HCT116 (cell line): ENCODE data around the gene GIMAP8. TPM values are rescaled to one million over a fixed set of nuclear protein-coding genes. Genes with fewer than 3 reads are reported as not detected.

Experiments used
- ATAC-seq: fragments of 200-7000 bp; cut with Tn5 transposase; 2 replicates; pipeline ENCODE4 v1.9.1; 2020; ENCODE audit warnings: mild to moderate bottlenecking, moderate library complexity
- BruUV-seq: library from RNA; stranded (reverse); fragments of 400-500 nt; replicated peaks from 2 replicates; lab custom pipeline; 2021; lab: Mats Ljungman, UMichigan
- CTCF ChIA-PET: fragments of 300-600 bp; sonication (Branson Sonifier 250); formaldehyde crosslinking; loops from one replicate; lab custom pipeline; 2021; ENCODE audit warnings: antibody characterized with exemption; lab: Charles Lee
- POLR2A ChIA-PET: fragments of 300-600, 350-600 bp; sonication (Branson Sonifier 250); formaldehyde crosslinking; loops from one replicate; lab custom pipeline; 2021; ENCODE audit warnings: antibody characterized with exemption; lab: Charles Lee
- RAD21 ChIA-PET, 2 experiments: fragments of 300-600 bp; sonication (Branson Sonifier 250); formaldehyde crosslinking; loops; one replicate each; lab custom pipeline; 2023; ENCODE audit warnings: low total read pairs in 2 of 2; ENCODE audit not compliant: uncharacterized antibody in 2 of 2, unreplicated experiment in 2 of 2, low non-redundant PET in 1 of 2; lab: Charles Lee
- DNase-seq: peaks from one replicate; pipeline ENCODE4 v3.0.0-alpha.2; 2010; ENCODE audit warnings: low read depth, low spot score
- H2AFZ ChIP-seq: fragments of 200-600 bp; shearing (Covaris generic), sonication (generic); 2 replicates; pipeline ENCODE4 v1.6.1; 2017; ENCODE audit warnings: low read depth, mixed run types, mixed read lengths, antibody characterized with exemption, low read length; ENCODE audit not compliant: poor library complexity, severe bottlenecking
- H3K27ac ChIP-seq: 2 replicates; pipeline ENCODE4 v1.5.1; 2012; ENCODE audit warnings: low read depth, low read length
- H3K27me3 ChIP-seq: fragments of 200-600 bp; sonication (generic); 2 replicates; pipeline ENCODE4 v1.6.1; 2016; ENCODE audit warnings: mixed run types, low read length, mixed read lengths; ENCODE audit not compliant: insufficient read depth
- H3K36me3 ChIP-seq, 2 experiments: fragments of 200-500 bp in 1 of 2; fragments of 200-600 bp in 1 of 2; sonication (Bioruptor generic) in 1 of 2; sonication (generic) in 1 of 2; 2 replicates each; pipeline versions ENCODE4 v1.5.1 to v1.6.1; 2014 to 2016; ENCODE audit warnings: low read length in 2 of 2, inconsistent platforms in 1 of 2, mixed read lengths in 1 of 2, mixed run types in 1 of 2; ENCODE audit not compliant: insufficient read depth in 2 of 2, control insufficient read depth in 1 of 2
- H3K4me1 ChIP-seq, 2 experiments: fragments of 200-600 bp in 1 of 2; sonication (generic) in 1 of 2; 2 replicates each; pipeline versions ENCODE4 v1.5.1 to v1.6.1; 2012 to 2017; ENCODE audit warnings: low read length in 2 of 2, inconsistent platforms in 1 of 2, mild to moderate bottlenecking in 1 of 2, mixed read lengths in 1 of 2, mixed run types in 1 of 2, moderate library complexity in 1 of 2; ENCODE audit not compliant: insufficient read depth in 2 of 2, control insufficient read depth in 1 of 2
- H3K4me2 ChIP-seq: fragments of 200-600 bp; sonication (generic); 2 replicates; pipeline ENCODE4 v1.6.1; 2017; ENCODE audit warnings: mixed run types, low read length, mixed read lengths
- H3K4me3 ChIP-seq, 2 experiments: fragments of 200-600 bp in 1 of 2; sonication (generic) in 1 of 2; replicated peaks in 1 of 2; 2 replicates each; pipeline ENCODE4 v1.5.1; 2011 to 2016; ENCODE audit warnings: low read length in 2 of 2, control low read depth in 1 of 2, low read depth in 1 of 2, mild to moderate bottlenecking in 1 of 2, mixed read lengths in 1 of 2, mixed run types in 1 of 2
- H3K79me2 ChIP-seq: fragments of 200-600 bp; sonication (generic); 2 replicates; pipeline ENCODE4 v1.6.1; 2017; ENCODE audit warnings: mild to moderate bottlenecking, mixed run types, low read length, moderate library complexity, mixed read lengths; ENCODE audit not compliant: insufficient read depth
- H3K9ac ChIP-seq: fragments of 200-600 bp; sonication (generic); 2 replicates; pipeline ENCODE4 v1.6.1; 2016; ENCODE audit warnings: low read length, mixed read lengths
- H3K9me2 ChIP-seq: fragments of 200-600 bp; sonication (generic), shearing (Covaris generic); 2 replicates; pipeline ENCODE4 v1.6.1; 2017; ENCODE audit warnings: mixed run types, mild to moderate bottlenecking, moderate library complexity; ENCODE audit not compliant: insufficient read depth
- H3K9me3 ChIP-seq, 2 experiments: fragments of 200-500 bp in 1 of 2; fragments of 200-600 bp in 1 of 2; sonication (Bioruptor generic) in 1 of 2; sonication (generic) in 1 of 2; 2 replicates each; pipeline ENCODE4 v1.6.1; 2014 to 2017; ENCODE audit warnings: low read length in 2 of 2, mixed read lengths in 2 of 2, inconsistent platforms in 1 of 2, low read depth in 1 of 2, mild to moderate bottlenecking in 1 of 2, mixed run types in 1 of 2, moderate library complexity in 1 of 2; ENCODE audit not compliant: control insufficient read depth in 1 of 2, insufficient read depth in 1 of 2
- H4K20me1 ChIP-seq: fragments of 200-600 bp; sonication (generic), shearing (Covaris generic); 2 replicates; pipeline ENCODE4 v1.6.1; 2017; ENCODE audit warnings: mixed run types, mild to moderate bottlenecking, moderate library complexity; ENCODE audit not compliant: insufficient read depth
- CEBPB ChIP-seq: IDR thresholded peaks from 2 replicates; pipeline ENCODE4 v1.6.1; 2012; ENCODE audit warnings: low read depth
- ELF1 ChIP-seq: IDR thresholded peaks from 2 replicates; pipeline ENCODE4 v1.6.1; 2012; ENCODE audit warnings: low read depth, borderline replicate concordance
- EZH2 ChIP-seq: fragments of 200-600 bp; sonication (generic); IDR thresholded peaks from 2 replicates; pipeline ENCODE4 v1.6.1; 2017; ENCODE audit warnings: antibody characterized with exemption, mixed run types
- POLR2AphosphoS5 ChIP-seq: IDR thresholded peaks from 2 replicates; pipeline ENCODE4 v1.6.1; 2011; ENCODE audit warnings: mild to moderate bottlenecking, low read depth, low read length, moderate library complexity
- SP1 ChIP-seq: IDR thresholded peaks from 2 replicates; pipeline ENCODE4 v1.6.1; 2012; ENCODE audit warnings: low read depth
- TCF7L2 ChIP-seq: IDR thresholded peaks from 2 replicates; pipeline ENCODE4 v1.7.0; 2011; ENCODE audit warnings: borderline replicate concordance, inconsistent platforms; ENCODE audit not compliant: insufficient read depth, insufficient read length; ENCODE audit errors: extremely low read depth
- YY1 ChIP-seq: IDR thresholded peaks from 2 replicates; pipeline ENCODE4 v1.6.1; 2011; ENCODE audit warnings: low read length, low read depth, moderate library complexity, mild to moderate bottlenecking; ENCODE audit not compliant: insufficient replicate concordance; ENCODE audit errors: extremely low read depth
- ZFX ChIP-seq: fragments of 450-650 bp; IDR thresholded peaks from 2 replicates; pipeline ENCODE4 v1.6.1; 2017
- intact Hi-C: fragments of 100-400 bp; cut with micrococcal nuclease; formaldehyde crosslinking; loops from 2 replicates; pipeline ENCODE4 v1.10.0; 2022
- total RNA-seq: library from RNA; stranded (reverse); gene quantifications from one replicate; pipeline ENCODE4 v1.2.1, GENCODE V29; 2021; ENCODE audit not compliant: unreplicated experiment
- TF ChIP-seq, protein P1 (sequence below): IDR thresholded peaks from 2 replicates; pipeline ENCODE4 v1.6.1; 2011; ENCODE audit warnings: mild to moderate bottlenecking, low read length, moderate library complexity; ENCODE audit not compliant: insufficient replicate concordance; ENCODE audit errors: extremely low read depth
- TF ChIP-seq, protein P2 (sequence below), 3 experiments: fragments of 200-600 bp in 1 of 3; sonication (generic) in 1 of 3; IDR thresholded peaks in 2 of 3; conservative IDR thresholded peaks in 1 of 3; 2 replicates each; pipeline ENCODE4 v1.5.1; 2012 to 2017; ENCODE audit warnings: low read depth in 2 of 3, low read length in 2 of 3, antibody characterized with exemption in 1 of 3, borderline replicate concordance in 1 of 3, control low read depth in 1 of 3, mild to moderate bottlenecking in 1 of 3, mixed read lengths in 1 of 3, mixed run types in 1 of 3, moderate library complexity in 1 of 3; ENCODE audit not compliant: insufficient read depth in 1 of 3

Gene GIMAP8
- total RNA-seq, 1 experiment from 2014 or later = 0.15 TPM

DNA sequence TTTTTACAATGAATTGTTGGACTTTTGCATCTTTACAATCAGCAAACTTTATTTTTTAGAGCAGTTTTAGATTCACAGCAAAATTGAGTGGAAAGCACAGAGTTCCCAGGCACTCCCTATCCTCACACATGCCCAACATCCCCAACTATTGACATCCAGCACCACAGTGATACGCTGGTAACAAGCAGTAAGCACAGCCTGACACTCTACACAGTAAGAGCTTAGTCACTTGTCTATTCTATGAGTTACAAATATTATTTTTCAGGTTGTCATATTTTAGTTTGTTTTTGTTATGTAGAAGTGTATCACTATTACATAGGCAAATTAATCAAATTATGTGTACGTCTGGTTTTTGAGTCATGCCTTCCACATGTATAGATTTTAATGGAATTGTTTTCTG, 37.2 kb downstream of the GIMAP8 start:
- BruUV-seq = no TSS peak
- Histone ChIP-seq H3K4me1 (no peaks in the 10 kb centered on the region), H2AFZ (no peak overlapping the region), H3K9ac (no peak overlapping the region), H3K79me2 (no peaks in the 10 kb centered on the region), H3K4me3 (no peak overlapping the region), H3K27me3 (peaks cover 14% of the 10 kb centered on the region), H3K9me3 (no peaks in the 10 kb centered on the region), H3K27ac (no peak overlapping the region), H3K9me2 (no peaks in the 10 kb centered on the region), H3K4me2 (no peak overlapping the region), H3K36me3 (no peaks in the 10 kb centered on the region), H4K20me1 (no peaks in the 10 kb centered on the region)
- no peak for ATAC-seq
- TF ChIP-seq TCF7L2 (no peak), ZFX (no peak), POLR2AphosphoS5 (no peak), YY1 (no peak), SP1 (no peak), CEBPB (no peak), EZH2 (no peak), ELF1 (no peak)
- TF ChIP-seq, protein P1, sequence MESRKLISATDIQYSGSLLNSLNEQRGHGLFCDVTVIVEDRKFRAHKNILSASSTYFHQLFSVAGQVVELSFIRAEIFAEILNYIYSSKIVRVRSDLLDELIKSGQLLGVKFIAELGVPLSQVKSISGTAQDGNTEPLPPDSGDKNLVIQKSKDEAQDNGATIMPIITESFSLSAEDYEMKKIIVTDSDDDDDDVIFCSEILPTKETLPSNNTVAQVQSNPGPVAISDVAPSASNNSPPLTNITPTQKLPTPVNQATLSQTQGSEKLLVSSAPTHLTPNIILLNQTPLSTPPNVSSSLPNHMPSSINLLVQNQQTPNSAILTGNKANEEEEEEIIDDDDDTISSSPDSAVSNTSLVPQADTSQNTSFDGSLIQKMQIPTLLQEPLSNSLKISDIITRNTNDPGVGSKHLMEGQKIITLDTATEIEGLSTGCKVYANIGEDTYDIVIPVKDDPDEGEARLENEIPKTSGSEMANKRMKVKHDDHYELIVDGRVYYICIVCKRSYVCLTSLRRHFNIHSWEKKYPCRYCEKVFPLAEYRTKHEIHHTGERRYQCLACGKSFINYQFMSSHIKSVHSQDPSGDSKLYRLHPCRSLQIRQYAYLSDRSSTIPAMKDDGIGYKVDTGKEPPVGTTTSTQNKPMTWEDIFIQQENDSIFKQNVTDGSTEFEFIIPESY = no peak
- TF ChIP-seq, protein P2, sequence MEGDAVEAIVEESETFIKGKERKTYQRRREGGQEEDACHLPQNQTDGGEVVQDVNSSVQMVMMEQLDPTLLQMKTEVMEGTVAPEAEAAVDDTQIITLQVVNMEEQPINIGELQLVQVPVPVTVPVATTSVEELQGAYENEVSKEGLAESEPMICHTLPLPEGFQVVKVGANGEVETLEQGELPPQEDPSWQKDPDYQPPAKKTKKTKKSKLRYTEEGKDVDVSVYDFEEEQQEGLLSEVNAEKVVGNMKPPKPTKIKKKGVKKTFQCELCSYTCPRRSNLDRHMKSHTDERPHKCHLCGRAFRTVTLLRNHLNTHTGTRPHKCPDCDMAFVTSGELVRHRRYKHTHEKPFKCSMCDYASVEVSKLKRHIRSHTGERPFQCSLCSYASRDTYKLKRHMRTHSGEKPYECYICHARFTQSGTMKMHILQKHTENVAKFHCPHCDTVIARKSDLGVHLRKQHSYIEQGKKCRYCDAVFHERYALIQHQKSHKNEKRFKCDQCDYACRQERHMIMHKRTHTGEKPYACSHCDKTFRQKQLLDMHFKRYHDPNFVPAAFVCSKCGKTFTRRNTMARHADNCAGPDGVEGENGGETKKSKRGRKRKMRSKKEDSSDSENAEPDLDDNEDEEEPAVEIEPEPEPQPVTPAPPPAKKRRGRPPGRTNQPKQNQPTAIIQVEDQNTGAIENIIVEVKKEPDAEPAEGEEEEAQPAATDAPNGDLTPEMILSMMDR (IDR thresholded peaks at IDR 0.05 in 2 of 3, conservative IDR thresholded peaks at IDR 0.05 in 1 of 3; ENCODE audit: borderline replicate concordance in 1 of 3, insufficient read depth in 1 of 3, low read depth in 2 of 3, low read length in 2 of 3) = no peak
- ChIA-PET RAD21 (no interaction called here), POLR2A (no interaction called here), CTCF (no interaction called here)
- DNase-seq = no peak
- intact Hi-C loops = no loop called here
